Measurements from ENCODE around the gene NELL2.

GRCh38 chr12:44875954-44876543, at the start of gene NELL2:
- TF ChIP-seq CREB1 (IDR thresholded peaks at IDR 0.05; ENCODE audit: low read depth), result no peak
- no peak for TF ChIP-seq RAD21 (IDR thresholded peaks at IDR 0.05; ENCODE audit: low read depth)
- TF ChIP-seq TAF1 (IDR thresholded peaks at IDR 0.05; ENCODE audit: low read depth), result 0 out of 2 replicates have a peak, but pooled peaks have one; percentile 26
- TF ChIP-seq NFIC (IDR thresholded peaks at IDR 0.05), result no peak
- no peak; the same call in 1 of the 2 replicates for TF ChIP-seq MAX (IDR thresholded peaks at IDR 0.05)

All from Ishikawa (cell line).